ENCODE data around the gene ARPIN.

ARPIN gene

DNA sequence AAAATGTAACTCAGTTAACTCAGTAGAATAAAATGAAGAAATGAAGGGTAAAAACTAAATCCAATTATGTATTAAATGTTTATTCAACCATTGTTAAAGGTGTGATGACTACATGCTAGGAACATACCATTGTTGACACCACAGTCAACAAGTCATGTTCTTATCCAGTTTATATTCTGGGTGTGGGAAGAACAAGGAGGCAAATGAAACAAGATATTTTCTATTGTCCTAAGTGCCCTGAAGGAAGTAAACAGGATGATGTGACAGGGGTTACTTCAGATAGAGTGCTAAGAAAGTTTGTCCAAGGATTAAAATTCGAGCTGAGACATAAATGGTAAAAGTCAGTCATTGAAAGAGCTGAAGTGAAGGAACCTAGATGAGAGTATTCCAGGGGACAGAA is 32.0 kb downstream of the ARPIN start:
- H3K4me3 ChIP-seq (replicated peaks; ENCODE audit: insufficient read depth, low read length): no peak overlapping the region
- TF ChIP-seq CTCF (IDR thresholded peaks at IDR 0.05; ENCODE audit: insufficient read depth, low read length): no peak
- no peak for TF ChIP-seq REST (IDR thresholded peaks at IDR 0.05; ENCODE audit: insufficient replicate concordance, low read depth)
- no peak for TF ChIP-seq GABPA (IDR thresholded peaks at IDR 0.05; ENCODE audit: low read depth)
- TF ChIP-seq SPI1 (IDR thresholded peaks at IDR 0.05; ENCODE audit: borderline replicate concordance, low read depth): no peak
- TF ChIP-seq POLR2AphosphoS5 (IDR thresholded peaks at IDR 0.05; ENCODE audit: low read depth): no peak
- DNase-seq (ENCODE audit: low read depth in 1 of 2, low spot score in 1 of 2): no peak
- H3K27ac ChIP-seq (replicated peaks): no peak overlapping the region
- H3K27me3 ChIP-seq (ENCODE audit: insufficient read depth, poor library complexity, severe bottlenecking): no peaks in the 10 kb centered on the region

DNA sequence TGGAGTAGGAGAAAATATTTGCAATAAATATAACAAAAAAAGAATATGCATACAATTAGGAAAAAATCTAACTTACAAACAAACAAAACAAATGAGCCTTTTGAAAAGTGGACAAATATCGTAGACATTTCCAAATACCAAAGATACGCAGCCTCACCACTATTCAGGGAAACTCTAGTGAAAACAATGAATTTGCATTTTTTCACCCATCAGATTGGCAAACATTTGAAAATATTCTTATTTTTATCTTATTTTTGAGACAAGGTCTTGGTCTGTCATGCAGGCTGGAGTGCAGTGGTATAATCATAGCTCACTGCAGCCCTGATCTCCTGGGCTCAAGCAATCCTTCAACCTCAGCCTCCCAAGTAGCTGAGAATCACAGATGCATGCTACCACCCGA is 34.4 kb downstream of the ARPIN start:
- no peak overlapping the region for H3K4me3 ChIP-seq (replicated peaks; ENCODE audit: insufficient read depth, low read length)
- TF ChIP-seq SPI1 (IDR thresholded peaks at IDR 0.05; ENCODE audit: borderline replicate concordance, low read depth) (no peak), REST (IDR thresholded peaks at IDR 0.05; ENCODE audit: insufficient replicate concordance, low read depth) (no peak), GABPA (IDR thresholded peaks at IDR 0.05; ENCODE audit: low read depth) (no peak), CTCF (IDR thresholded peaks at IDR 0.05; ENCODE audit: insufficient read depth, low read length) (no peak), POLR2AphosphoS5 (IDR thresholded peaks at IDR 0.05; ENCODE audit: low read depth) (no peak)

DNA sequence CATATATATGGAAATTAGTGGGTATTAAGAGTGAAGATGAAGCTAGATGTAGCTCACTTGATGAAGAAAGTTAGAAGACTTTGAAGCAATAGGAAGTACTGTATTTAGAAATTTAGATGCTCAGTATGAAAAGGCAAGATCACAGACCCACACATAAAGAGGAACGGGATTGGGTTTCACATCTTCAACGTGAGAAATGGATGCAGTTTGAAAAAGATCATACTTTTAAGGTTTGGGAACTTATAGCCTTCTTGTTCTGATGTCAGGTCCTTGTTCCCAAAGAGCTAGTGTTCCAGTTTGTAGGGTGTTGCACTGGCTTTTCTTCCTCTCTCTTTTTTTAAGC is 35.7 kb downstream of the ARPIN start:
- no peaks in the 10 kb centered on the region for H3K27me3 ChIP-seq (ENCODE audit: insufficient read depth, poor library complexity, severe bottlenecking)
- no peak for TF ChIP-seq SPI1 (IDR thresholded peaks at IDR 0.05; ENCODE audit: borderline replicate concordance, low read depth)
- TF ChIP-seq GABPA (IDR thresholded peaks at IDR 0.05; ENCODE audit: low read depth): no peak
- TF ChIP-seq POLR2AphosphoS5 (IDR thresholded peaks at IDR 0.05; ENCODE audit: low read depth): no peak
- TF ChIP-seq CTCF (IDR thresholded peaks at IDR 0.05; ENCODE audit: insufficient read depth, low read length): no peak
- TF ChIP-seq REST (IDR thresholded peaks at IDR 0.05; ENCODE audit: insufficient replicate concordance, low read depth): no peak
- H3K27ac ChIP-seq (replicated peaks): peak overlapping the region; percentile 18
- H3K4me3 ChIP-seq (replicated peaks; ENCODE audit: insufficient read depth, low read length): no peak overlapping the region
- DNase-seq (ENCODE audit: low read depth in 1 of 2, low spot score in 1 of 2): no peak

More for the DNA sequence above, 34.4 kb downstream of the ARPIN start:
- DNase-seq (ENCODE audit: low read depth in 1 of 2, low spot score in 1 of 2): no peak
- no peaks in the 10 kb centered on the region for H3K27me3 ChIP-seq (ENCODE audit: insufficient read depth, poor library complexity, severe bottlenecking)
- no peak overlapping the region for H3K27ac ChIP-seq (replicated peaks)
